Activated naive CD8-positive, alpha-beta T cell treated with anti-CD3 and anti-CD28 coated beads for 36 hours (primary cell): ENCODE data around the gene CORO2B. TPM values are rescaled to one million over a fixed set of nuclear protein-coding genes. Genes with fewer than 3 reads are reported as not detected.
A peak's percentile ranks its signal among the peaks of the same experiment; 100 is the strongest.

Experiments
- DNase-seq: peaks from one replicate; pipeline ENCODE4 v3.0.0; 2021
- H3K27ac Mint-ChIP-seq: one replicate; pipeline ENCODE4 v1.8.0; 2022; ENCODE audit warnings: mild to moderate bottlenecking, moderate library complexity, mixed read lengths
- H3K27me3 Mint-ChIP-seq: one replicate; pipeline ENCODE4 v1.8.0; 2022; ENCODE audit warnings: mild to moderate bottlenecking, mixed read lengths
- H3K36me3 Mint-ChIP-seq: one replicate; pipeline ENCODE4 v1.8.0; 2021; ENCODE audit warnings: mild to moderate bottlenecking, mixed read lengths
- H3K4me1 Mint-ChIP-seq: one replicate; pipeline ENCODE4 v1.8.0; 2021; ENCODE audit warnings: mixed read lengths
- H3K4me3 Mint-ChIP-seq: one replicate; pipeline ENCODE4 v1.8.0; 2022; ENCODE audit warnings: mild to moderate bottlenecking, moderate library complexity, mixed read lengths
- H3K9me3 Mint-ChIP-seq: one replicate; pipeline ENCODE4 v1.8.0; 2022; ENCODE audit warnings: mixed read lengths
- total RNA-seq, 2 experiments: library from RNA; stranded (reverse); gene quantifications; one replicate each; pipeline ENCODE4 v1.2.3, GENCODE V29; 2021

The CORO2B gene
- total RNA-seq, 2 experiments from 2014 or later = not detected

DNA sequence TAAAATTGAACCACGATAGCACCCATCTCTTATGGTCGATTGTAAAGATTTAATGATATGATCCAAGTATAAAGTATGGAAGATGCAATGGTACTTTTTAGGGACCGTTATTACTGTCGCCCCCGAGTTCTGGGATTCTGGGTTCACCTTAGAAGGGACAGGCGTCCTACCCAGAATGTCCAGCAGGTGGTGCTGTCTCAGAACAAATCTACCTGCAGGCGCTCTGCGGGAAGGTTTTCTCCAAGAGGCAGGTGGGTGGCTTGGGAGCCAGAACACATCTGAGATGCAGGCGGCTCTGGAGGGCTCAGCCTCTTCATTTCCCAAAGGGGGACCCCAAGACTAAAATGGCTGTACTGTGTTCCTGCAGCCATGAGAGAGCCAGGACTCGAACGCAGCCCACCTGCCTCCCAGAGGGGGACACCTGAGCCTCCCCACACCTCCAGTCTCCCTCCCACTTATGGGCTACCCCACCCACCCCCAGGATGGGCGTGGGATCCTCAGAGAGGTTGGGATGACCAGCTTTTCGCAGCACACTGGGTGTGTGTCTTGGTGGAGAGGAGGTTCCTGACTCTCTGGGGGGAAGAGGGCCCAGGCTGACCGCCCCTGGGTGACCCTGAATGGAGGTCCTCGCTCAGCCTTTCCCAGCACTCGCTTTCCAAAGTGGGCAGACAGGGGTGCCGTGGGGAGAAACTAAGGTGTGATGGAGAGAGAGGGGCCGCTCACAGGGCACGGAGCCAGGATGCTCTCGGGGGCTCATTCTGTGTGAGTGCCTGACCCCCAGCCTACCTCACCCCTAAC, 28.1 kb upstream of the CORO2B start:
- no peak overlapping the region for H3K4me3 Mint-ChIP-seq
- no peaks in the 10 kb centered on the region for H3K36me3 Mint-ChIP-seq
- no peaks in the 10 kb centered on the region for H3K9me3 Mint-ChIP-seq
- H3K4me1 Mint-ChIP-seq = peaks cover 3% of the 10 kb centered on the region
- no peak overlapping the region for H3K27ac Mint-ChIP-seq
- peaks cover 39% of the 10 kb centered on the region for H3K27me3 Mint-ChIP-seq
- DNase-seq = peak; percentile 64

GRCh38 chr15:68551296-68551635, 27.5 kb upstream of the CORO2B start:
- Mint-ChIP-seq H3K9me3 (no peaks in the 10 kb centered on the region), H3K27me3 (peaks cover 42% of the 10 kb centered on the region), H3K4me1 (peaks cover 3% of the 10 kb centered on the region), H3K27ac (no peak overlapping the region), H3K36me3 (no peaks in the 10 kb centered on the region), H3K4me3 (no peak overlapping the region)
- DNase-seq = no peak

GRCh38 chr15:68552344-68552743, 26.4 kb upstream of the CORO2B start:
- Mint-ChIP-seq H3K27me3 (peaks cover 46% of the 10 kb centered on the region), H3K36me3 (no peaks in the 10 kb centered on the region), H3K4me1 (peaks cover 3% of the 10 kb centered on the region)

GRCh38 chr15:68552773-68553172, 26.0 kb upstream of the CORO2B start:
- H3K27me3 Mint-ChIP-seq = peaks cover 51% of the 10 kb centered on the region
- H3K4me1 Mint-ChIP-seq = peaks cover 3% of the 10 kb centered on the region
- no peaks in the 10 kb centered on the region for H3K9me3 Mint-ChIP-seq
- no peak for DNase-seq
- no peak overlapping the region for H3K4me3 Mint-ChIP-seq
- H3K27ac Mint-ChIP-seq = no peak overlapping the region
- H3K36me3 Mint-ChIP-seq = no peaks in the 10 kb centered on the region

More at GRCh38 chr15:68552344-68552743, 26.4 kb upstream of the CORO2B start:
- H3K4me3 Mint-ChIP-seq = no peak overlapping the region
- no peak overlapping the region for H3K27ac Mint-ChIP-seq
- no peaks in the 10 kb centered on the region for H3K9me3 Mint-ChIP-seq
- DNase-seq = no peak

GRCh38 chr15:68553314-68553993, 25.3 kb upstream of the CORO2B start:
- no peak for DNase-seq
- H3K4me3 Mint-ChIP-seq = no peak overlapping the region
- H3K27ac Mint-ChIP-seq = no peak overlapping the region
- H3K9me3 Mint-ChIP-seq = no peaks in the 10 kb centered on the region
- peaks cover 3% of the 10 kb centered on the region for H3K4me1 Mint-ChIP-seq
- H3K27me3 Mint-ChIP-seq = peaks cover 54% of the 10 kb centered on the region
- no peaks in the 10 kb centered on the region for H3K36me3 Mint-ChIP-seq

DNA sequence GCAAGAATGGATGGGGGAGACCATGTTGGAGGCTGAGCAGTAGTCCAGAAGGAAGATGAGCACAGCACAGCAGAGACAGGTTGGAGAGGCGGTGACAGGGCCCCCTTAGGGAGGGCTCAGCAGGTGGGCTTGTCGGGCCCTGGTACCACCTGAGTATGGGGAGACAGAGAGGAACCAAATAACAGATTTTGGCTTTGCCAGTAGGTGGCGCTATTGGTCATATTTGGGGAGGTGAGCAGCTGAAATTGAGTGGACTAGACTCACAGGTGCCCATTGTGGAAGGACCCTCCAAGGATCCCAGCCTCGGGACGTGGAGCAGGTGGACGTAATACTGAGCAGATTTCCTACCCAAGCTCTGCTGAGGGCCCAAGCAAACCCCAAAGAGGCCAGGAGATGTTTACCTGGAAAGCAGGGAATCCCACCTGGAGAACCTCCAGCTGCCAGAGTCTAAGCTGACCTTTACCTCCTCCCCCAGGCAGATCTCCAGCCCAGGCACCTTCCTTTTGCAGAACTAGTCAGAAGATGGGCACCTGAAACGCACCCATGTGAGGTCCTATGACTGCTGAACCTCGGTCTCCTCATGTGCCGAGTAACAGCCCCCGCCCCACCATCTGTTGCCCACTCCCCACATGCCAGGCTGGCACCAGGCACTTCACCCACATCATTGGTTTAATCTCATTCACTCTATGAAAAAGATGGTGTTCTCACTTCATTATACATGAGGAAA, 24.6 kb upstream of the CORO2B start:
- peaks cover 9% of the 10 kb centered on the region for H3K4me1 Mint-ChIP-seq
- DNase-seq = peak; percentile 57
- no peak overlapping the region for H3K4me3 Mint-ChIP-seq
- H3K27me3 Mint-ChIP-seq = peaks cover 60% of the 10 kb centered on the region
- H3K36me3 Mint-ChIP-seq = no peaks in the 10 kb centered on the region
- no peaks in the 10 kb centered on the region for H3K9me3 Mint-ChIP-seq
- H3K27ac Mint-ChIP-seq = no peak overlapping the region

- Mint-ChIP-seq H3K4me1 (peaks cover 18% of the 10 kb centered on the region), H3K9me3 (no peaks in the 10 kb centered on the region), H3K4me3 (no peak overlapping the region), H3K36me3 (no peaks in the 10 kb centered on the region), H3K27ac (no peak overlapping the region), H3K27me3 (peaks cover 62% of the 10 kb centered on the region)
- DNase-seq = no peak
Observed at GRCh38 chr15:68554721-68555678, 23.8 kb upstream of the CORO2B start.

DNA sequence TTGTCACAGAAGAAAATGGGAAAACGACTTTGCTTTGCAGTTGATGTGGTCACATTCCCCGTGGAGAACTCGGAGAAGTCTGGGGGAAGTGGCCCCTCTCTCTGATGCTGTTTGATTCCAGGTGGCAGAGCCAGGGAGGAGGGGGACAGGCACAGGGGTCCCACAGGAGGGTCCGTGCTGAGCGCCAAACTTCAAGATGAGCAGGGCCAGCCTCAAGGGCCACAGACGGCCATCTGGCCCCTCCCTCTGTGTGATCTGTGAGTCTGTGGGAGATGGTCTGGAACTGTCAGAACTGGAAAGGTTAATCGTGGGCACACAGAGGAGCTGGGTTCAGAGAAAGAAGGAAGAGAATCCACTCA, 23.1 kb upstream of the CORO2B start:
- no peaks in the 10 kb centered on the region for H3K9me3 Mint-ChIP-seq
- no peak overlapping the region for H3K27ac Mint-ChIP-seq
- H3K36me3 Mint-ChIP-seq = no peaks in the 10 kb centered on the region
- H3K4me3 Mint-ChIP-seq = no peak overlapping the region
- peaks cover 62% of the 10 kb centered on the region for H3K27me3 Mint-ChIP-seq
- peaks cover 14% of the 10 kb centered on the region for H3K4me1 Mint-ChIP-seq
- DNase-seq = no peak

GRCh38 chr15:68556139-68556990, 22.4 kb upstream of the CORO2B start:
- H3K9me3 Mint-ChIP-seq = no peaks in the 10 kb centered on the region
- H3K4me3 Mint-ChIP-seq = no peak overlapping the region
- no peaks in the 10 kb centered on the region for H3K36me3 Mint-ChIP-seq
- no peak overlapping the region for H3K27ac Mint-ChIP-seq
- H3K27me3 Mint-ChIP-seq = peaks cover 65% of the 10 kb centered on the region
- DNase-seq = no peak
- H3K4me1 Mint-ChIP-seq = peaks cover 14% of the 10 kb centered on the region

DNA sequence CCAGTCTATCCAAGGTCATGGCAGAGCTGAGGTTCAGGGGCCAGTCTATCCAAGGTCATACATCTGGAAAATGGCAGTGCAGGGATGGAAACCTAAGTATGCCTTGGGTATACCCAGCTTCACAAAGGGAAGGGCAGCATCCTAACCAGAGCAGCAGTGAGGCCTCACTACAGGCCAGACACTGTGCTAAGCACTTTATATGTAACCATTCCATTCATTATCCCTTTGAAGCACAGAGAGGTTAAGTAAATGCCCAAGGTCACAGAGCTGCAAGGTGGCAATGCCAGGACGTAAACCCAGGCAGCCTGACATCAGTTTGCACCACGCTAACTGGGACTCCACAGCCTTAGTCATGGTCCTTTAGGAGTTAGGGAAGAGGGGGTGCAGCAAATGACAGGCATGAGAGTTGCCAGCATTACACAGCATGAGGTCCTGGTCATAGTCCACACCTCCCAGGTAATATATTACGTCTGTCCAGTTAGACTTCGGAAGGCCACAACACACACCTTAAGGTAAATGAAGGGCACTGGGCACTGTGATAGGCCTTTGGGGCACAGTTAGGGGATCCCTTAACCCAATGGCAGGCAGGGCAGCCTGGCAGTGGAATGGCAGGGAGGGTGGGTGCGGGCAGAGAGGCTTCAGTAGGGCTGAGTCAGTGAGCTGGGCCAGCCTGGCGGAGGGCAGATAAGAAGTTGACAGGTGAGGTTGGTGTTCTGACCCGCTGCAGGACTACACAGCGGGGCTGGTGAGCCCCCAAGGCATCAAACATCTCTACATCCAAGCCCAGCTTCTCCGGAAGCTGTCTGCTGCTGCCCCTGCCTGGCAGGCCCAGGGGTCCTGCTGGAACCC, 21.1 kb upstream of the CORO2B start:
- H3K36me3 Mint-ChIP-seq = no peaks in the 10 kb centered on the region
- H3K27me3 Mint-ChIP-seq = peaks cover 61% of the 10 kb centered on the region
- DNase-seq = no peak
- H3K9me3 Mint-ChIP-seq = no peaks in the 10 kb centered on the region
- peaks cover 14% of the 10 kb centered on the region for H3K4me1 Mint-ChIP-seq
- H3K27ac Mint-ChIP-seq = no peak overlapping the region
- no peak overlapping the region for H3K4me3 Mint-ChIP-seq

- peaks cover 52% of the 10 kb centered on the region for H3K27me3 Mint-ChIP-seq
- no peak overlapping the region for H3K27ac Mint-ChIP-seq
- no peaks in the 10 kb centered on the region for H3K36me3 Mint-ChIP-seq
- peak overlapping the region; percentile 77 for H3K4me3 Mint-ChIP-seq
- DNase-seq = no peak
- H3K4me1 Mint-ChIP-seq = peaks cover 14% of the 10 kb centered on the region
- H3K9me3 Mint-ChIP-seq = no peaks in the 10 kb centered on the region
Observed at GRCh38 chr15:68558318-68559305, 20.2 kb upstream of the CORO2B start.
